ENCODE results near the gene PROZ.

DNA sequence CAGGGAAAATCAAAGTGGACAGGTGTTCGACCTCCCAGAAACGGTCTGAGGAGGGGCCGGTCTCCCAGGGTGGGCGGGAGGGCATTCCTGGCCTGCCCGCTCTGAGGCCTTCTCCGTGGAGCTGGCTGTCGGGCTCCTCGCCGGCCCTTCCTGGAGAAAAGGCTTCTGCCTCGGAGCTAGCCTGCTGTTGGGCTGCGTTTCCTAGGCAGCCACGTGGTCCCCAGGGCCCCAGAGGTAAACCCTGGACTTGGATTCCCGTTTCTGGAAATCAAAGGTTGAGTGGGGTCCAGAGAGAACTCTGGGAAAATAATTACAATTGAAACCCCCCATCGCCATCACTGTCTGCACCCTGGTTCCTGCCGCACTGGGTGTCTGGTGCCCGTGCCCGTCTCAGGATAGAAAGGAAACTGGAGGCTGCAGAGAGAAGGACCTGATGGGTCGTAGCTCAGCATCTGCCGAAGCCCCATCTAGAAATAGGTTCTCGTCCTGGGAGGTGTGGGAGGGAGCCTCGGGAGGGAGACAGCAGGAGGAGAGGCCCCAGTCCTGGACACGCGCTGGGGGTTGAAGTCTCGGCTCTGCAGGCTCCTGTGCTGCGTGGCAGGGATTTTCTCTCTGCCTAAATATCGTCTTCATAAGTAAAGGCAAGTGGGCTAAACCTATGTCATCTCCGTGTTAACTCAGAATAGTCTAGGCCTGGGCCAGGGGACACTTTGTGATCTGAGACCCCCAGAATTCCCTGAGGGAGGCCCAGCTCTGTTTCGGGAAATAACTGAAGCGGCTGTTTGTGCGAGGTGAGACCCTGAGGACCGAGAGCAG lies 7.7 kb upstream of the PROZ start:
- TF ChIP-seq, protein P1, sequence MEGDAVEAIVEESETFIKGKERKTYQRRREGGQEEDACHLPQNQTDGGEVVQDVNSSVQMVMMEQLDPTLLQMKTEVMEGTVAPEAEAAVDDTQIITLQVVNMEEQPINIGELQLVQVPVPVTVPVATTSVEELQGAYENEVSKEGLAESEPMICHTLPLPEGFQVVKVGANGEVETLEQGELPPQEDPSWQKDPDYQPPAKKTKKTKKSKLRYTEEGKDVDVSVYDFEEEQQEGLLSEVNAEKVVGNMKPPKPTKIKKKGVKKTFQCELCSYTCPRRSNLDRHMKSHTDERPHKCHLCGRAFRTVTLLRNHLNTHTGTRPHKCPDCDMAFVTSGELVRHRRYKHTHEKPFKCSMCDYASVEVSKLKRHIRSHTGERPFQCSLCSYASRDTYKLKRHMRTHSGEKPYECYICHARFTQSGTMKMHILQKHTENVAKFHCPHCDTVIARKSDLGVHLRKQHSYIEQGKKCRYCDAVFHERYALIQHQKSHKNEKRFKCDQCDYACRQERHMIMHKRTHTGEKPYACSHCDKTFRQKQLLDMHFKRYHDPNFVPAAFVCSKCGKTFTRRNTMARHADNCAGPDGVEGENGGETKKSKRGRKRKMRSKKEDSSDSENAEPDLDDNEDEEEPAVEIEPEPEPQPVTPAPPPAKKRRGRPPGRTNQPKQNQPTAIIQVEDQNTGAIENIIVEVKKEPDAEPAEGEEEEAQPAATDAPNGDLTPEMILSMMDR (IDR thresholded peaks at IDR 0.05; ENCODE audit: low read length) = no peak
- TF ChIP-seq EZH2 (optimal IDR thresholded peaks at IDR 0.05; ENCODE audit: low read depth, low read length) (no peak), EZH2phosphoT487 (IDR thresholded peaks at IDR 0.05; ENCODE audit: low read length) (no peak)

Data from MM.1S (cell line).